ENCODE measurements around the gene FGF21.

Gene FGF21

DNA sequence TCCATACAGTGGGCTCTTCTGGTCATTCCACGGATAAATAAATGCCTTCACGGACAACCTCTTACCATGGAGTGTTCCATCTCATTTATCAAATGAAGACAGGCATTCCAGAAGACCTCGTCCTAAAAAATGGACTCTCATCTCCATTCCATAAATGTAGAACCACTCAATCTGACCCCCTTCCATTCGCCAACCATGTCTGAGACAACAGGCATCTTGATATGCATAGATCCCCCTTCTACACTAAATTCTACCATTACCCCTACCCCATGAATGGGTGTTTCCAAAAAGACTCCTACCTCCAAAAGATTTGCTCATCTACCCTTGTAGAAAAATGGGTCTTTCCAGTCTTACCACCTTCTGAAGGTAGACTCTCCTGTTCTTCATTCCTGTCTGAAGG lies 23.9 kb upstream of the FGF21 start:
- DNase-seq = no peak

GRCh38 chr19:48734625-48735024 lies 20.7 kb upstream of the FGF21 start:
- no peak for DNase-seq

DNA sequence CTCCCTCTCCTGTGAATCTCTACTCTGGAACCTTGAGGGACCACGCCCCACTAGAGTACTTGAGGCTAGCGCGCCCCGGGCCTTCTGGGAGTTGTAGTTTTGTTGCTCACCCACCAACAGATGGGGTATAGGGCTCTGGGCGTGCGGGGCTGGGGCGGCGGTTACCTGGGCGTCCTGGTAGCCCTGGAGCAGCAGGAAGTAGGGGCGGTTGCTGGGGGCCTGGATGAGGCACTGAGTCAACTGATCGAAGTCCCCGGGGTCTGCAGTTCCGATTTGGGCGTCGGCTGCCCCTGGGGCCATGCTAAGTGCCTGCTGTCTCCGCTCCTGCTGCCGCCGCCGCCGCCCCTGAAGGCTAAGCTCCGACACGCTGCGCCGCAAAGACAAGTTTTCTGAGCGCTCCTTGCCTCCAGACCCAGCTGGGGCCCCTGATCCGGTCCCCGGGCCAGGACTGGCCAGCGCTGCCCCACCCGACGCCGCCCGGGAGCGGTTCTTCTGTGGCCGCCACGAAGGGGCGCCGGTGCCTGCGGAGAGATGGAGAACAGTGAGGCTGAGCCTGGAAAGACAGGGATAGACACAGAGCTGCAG lies 20.2 kb upstream of the FGF21 start:
- peak; percentile 67 to 84 for DNase-seq

DNA sequence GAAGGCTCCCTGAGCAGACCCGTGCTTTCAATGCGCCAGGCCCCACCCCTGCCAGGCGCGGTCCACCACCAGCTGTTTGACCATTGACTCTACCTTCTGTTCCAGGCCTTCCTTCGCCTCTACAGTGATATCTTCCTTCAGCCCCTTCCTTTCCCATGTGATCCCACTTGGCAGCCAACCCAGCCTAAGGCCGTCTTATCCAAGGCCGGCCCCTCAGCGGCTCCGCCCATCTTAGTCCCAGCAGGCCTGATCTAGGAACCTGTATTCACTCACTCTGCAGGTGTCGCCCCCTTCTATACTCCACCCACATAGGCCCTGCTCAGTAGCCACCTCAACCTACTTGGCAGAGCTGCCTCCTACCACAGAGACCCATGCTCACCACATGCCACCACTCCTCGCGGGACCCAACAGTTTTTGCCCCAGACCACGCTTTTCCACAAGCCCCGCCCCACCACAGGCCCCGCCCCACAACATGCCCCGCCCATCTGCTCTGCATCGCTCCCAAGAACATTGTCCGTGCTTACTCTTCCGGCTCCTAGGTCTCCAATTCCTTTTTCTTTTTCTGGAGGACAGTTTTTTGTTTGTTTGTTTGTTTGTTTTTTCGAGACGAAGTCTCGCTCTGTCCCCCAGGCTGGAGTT lies 17.8 kb upstream of the FGF21 start:
- DNase-seq = peak in 1 of 2 experiments; percentile 18

- DNase-seq = peak; percentile 92 to 97
Observed at GRCh38 chr19:48738557-48739403, 16.5 kb upstream of the FGF21 start.

DNA sequence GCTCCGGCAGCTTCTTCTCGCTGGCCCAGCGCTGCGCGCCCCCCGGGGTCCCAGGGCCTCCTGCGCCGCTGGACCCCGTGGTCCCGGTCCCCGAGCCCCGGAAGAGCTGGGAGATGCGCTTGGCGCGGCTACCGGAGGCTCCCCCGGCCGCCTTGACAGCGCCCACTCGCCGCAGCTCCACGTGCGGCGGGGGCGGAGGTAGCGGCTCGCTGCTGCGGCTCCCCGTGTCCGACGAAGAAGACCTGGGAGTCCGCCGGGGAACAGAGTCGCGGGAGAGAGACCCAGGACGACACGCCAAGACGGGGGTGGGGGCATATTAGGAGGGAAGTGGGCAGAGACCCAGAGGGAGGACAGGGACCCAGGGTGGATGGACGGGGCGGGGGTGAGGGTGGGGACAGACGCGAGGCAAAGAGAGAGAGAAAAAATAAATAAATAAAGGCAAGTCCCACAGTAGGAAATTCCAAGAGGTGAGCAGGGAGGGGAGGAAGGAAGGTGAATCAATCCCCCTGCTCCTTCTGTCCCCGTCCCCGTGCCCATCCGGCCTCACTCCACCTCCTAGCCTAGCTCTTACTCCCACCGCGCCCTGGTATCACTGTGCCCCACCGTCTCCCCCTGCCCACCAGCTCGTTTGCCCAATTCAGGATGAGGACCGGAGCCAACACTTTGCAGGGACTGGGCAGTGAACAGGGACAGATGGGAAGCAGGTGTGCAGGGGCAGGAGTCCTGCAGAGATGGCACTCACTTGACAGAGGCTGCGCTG lies 15.7 kb upstream of the FGF21 start:
- DNase-seq = no peak

DNA sequence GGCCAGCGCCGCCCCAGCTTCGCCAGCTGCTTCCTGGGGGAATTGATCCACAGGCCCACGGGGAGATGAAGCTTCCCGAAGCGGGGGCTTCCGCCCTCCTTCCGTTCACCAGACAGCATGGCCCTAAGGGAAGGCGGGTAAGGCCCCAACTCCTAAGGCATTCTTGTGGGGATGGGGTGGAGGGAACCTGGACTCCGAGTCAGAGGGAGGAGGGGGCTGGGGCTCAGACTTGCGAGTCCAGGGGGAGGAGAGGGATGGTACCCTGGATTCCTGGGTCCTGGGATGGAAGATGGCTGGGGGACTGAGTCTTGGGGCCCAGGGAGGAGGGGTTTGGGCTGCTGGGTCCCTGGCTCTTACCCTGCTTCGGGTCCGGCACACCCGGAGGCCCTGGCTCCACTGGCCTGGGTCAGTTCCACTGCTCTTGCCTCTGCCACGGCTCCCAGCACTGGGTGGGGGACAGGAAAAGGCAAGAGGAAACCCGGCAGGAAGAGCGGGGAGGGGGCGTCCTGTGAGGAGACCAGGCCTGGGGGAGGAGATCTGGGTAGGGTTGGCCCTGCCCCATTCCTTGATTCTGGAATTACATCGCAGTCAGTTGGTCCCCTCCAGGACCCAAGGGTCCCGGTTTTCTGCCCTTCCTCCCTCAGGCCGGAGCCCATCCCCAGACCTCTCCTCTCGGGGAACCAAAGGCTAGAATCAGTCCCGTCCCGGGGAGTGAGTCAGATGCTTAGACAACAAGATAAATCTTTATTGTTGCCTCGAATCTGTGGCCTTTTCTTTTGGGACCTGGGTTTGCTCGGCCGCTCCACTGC lies 15.0 kb upstream of the FGF21 start, which contains the start of gene RASIP1:
TSS of gene RASIP1 (minus strand) at position 447 of the 809 bp plus-strand sequence. CDS start at position 119, 328 bp downstream.
- DNase-seq = no peak

DNA sequence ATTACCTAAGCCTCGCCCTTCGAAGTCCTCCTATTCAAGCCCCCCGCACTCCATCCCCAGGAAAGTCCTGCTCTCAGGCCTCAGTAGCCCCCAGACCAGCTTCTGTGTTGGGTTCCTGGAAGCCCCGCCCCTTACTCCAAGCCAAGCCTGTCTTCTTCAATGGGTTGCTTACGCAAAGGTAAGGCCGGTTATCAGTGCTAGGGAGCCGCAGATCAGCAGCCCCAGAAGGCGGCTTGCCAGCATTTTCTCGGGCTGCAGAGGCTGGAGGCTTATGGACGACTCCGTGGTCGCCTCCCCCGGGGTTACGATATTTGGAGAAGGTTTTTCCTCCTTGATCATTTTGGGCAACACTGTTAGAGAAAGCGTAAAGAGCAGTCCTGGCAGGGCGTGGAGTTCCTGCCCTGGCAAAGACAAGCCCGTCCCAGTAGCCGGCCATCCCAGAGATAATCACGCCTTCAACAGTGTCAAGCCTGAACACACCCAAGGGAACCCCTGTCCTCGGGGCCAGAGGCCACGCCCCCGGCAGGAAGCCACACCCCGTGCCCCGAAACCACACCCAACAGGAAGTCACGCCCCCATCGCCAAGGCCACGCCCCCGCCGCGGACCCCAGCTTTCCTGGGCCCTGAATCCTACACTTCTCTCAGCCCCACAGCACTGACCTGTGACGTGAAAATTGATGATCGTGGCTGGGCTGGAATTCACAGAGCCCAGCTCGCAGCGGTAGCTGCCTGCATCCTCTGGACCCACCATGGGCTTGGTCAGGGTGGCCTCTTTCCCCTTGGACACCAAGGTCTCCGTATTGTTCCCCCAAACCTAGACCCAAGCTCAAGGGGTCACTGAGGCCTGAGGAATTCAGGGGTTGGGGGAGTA lies 14.0 kb upstream of the FGF21 start:
- DNase-seq = peak in 1 of 2 experiments; percentile 37

- DNase-seq = no peak
Observed at GRCh38 chr19:48742096-48742495, 13.2 kb upstream of the FGF21 start.

- DNase-seq = peak; percentile 68 to 76
Observed at GRCh38 chr19:48745208-48745995, 9.9 kb upstream of the FGF21 start.

GRCh38 chr19:48746110-48746509 lies 9.2 kb upstream of the FGF21 start:
- DNase-seq = no peak

- peak; percentile 77 to 82 for DNase-seq
Observed at GRCh38 chr19:48746738-48747575, 8.4 kb upstream of the FGF21 start, which contains the start of gene IZUMO1. IZUMO1 (minus strand) TSS chr19:48746909; CDS start chr19:48745859, 1,050 bp downstream.

GRCh38 chr19:48749571-48750198 lies 5.6 kb upstream of the FGF21 start:
- no peak for DNase-seq

- DNase-seq = no peak
Observed at GRCh38 chr19:48750351-48750750, 5.0 kb upstream of the FGF21 start.

- DNase-seq = no peak
Observed at GRCh38 chr19:48750771-48751504, 4.4 kb upstream of the FGF21 start.

GRCh38 chr19:48751845-48752495 lies 3.4 kb upstream of the FGF21 start:
- DNase-seq = no peak
